PFSK-1 (cell line): ENCODE results near the gene EEFSEC.

Source experiments
- POLR2AphosphoS5 ChIP-seq: IDR thresholded peaks from 2 replicates; pipeline ENCODE4 v1.6.1; 2012; ENCODE audit warnings: low read depth, mild to moderate bottlenecking, control low read depth, low read length, moderate library complexity
- SIN3A ChIP-seq: IDR thresholded peaks from 2 replicates; pipeline ENCODE4 v1.6.1; 2012; ENCODE audit warnings: mild to moderate bottlenecking, low read length, moderate library complexity, borderline replicate concordance; ENCODE audit not compliant: insufficient read depth

DNA sequence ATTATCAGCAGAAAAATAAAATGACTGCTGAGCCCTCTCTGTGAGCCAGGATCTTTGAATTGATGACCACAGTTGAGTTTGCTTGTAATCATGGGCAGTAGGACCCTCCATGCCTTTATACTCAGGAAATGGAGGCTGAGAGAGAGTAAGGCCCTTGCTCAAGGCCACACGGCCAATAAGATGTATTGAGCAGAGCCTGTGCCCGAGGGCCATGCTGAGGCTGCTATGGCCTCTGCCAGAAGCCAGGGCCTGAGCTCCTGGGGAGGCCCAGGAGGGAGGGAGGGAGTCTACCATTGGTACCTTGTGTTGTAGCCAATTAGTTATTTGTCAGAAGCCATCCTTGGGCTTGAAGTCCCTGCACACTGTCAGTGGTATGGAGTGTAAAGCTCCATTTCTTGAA is 162.0 kb downstream of the EEFSEC start:
- TF ChIP-seq POLR2AphosphoS5 = no peak
- TF ChIP-seq SIN3A = no peak
